Activated naive CD4-positive, alpha-beta T cell treated with anti-CD3 and anti-CD28 coated beads, Interleukin-2, amount 50 U/mL, for 24 hours (primary cell): ENCODE results near the gene USP9X.
"Not testable (repeated sequence)": the region's sequence is repeated elsewhere in the genome, so short reads cannot be mapped to it uniquely, and the experiment has no call there.

Experiments
- H3K27ac Mint-ChIP-seq: one replicate; pipeline ENCODE4 v1.8.0; 2021; ENCODE audit warnings: mild to moderate bottlenecking, mixed read lengths
- H3K27me3 Mint-ChIP-seq: one replicate; pipeline ENCODE4 v1.8.0; 2021; ENCODE audit warnings: mixed read lengths
- H3K36me3 Mint-ChIP-seq: one replicate; pipeline ENCODE4 v1.8.0; 2021; ENCODE audit warnings: mixed read lengths
- H3K4me1 Mint-ChIP-seq: one replicate; pipeline ENCODE4 v1.8.0; 2021; ENCODE audit warnings: mixed read lengths
- H3K4me3 Mint-ChIP-seq: one replicate; pipeline ENCODE4 v1.8.0; 2021; ENCODE audit warnings: mild to moderate bottlenecking, mixed read lengths
- H3K9me3 Mint-ChIP-seq: one replicate; pipeline ENCODE4 v1.8.0; 2021; ENCODE audit warnings: mixed read lengths

The USP9X gene

GRCh38 chrX:41131766-41132165 lies 46.5 kb downstream of the USP9X start:
- no peak overlapping the region for H3K27ac Mint-ChIP-seq
- peaks cover 17% of the 10 kb centered on the region for H3K4me1 Mint-ChIP-seq
- H3K27me3 Mint-ChIP-seq = no peaks in the 10 kb centered on the region
- H3K36me3 Mint-ChIP-seq = peaks cover 3% of the 10 kb centered on the region
- no peak overlapping the region for H3K4me3 Mint-ChIP-seq
- no peaks in the 10 kb centered on the region for H3K9me3 Mint-ChIP-seq

GRCh38 chrX:41133551-41133950 lies 48.3 kb downstream of the USP9X start:
- Mint-ChIP-seq H3K4me1 (peaks cover 7% of the 10 kb centered on the region), H3K36me3 (peaks cover 3% of the 10 kb centered on the region)

GRCh38 chrX:41137589-41137988 lies 52.3 kb downstream of the USP9X start:
- Mint-ChIP-seq H3K9me3 (no peaks in the 10 kb centered on the region), H3K4me3 (no peak overlapping the region), H3K27me3 (no peaks in the 10 kb centered on the region), H3K4me1 (no peaks in the 10 kb centered on the region), H3K36me3 (peaks cover 3% of the 10 kb centered on the region), H3K27ac (no peak overlapping the region)

More at GRCh38 chrX:41133551-41133950, 48.3 kb downstream of the USP9X start:
- Mint-ChIP-seq H3K4me3 (no peak overlapping the region), H3K9me3 (no peaks in the 10 kb centered on the region), H3K27me3 (no peaks in the 10 kb centered on the region), H3K27ac (no peak overlapping the region)

- Mint-ChIP-seq H3K9me3 (no peaks in the 10 kb centered on the region), H3K4me3 (no peak overlapping the region), H3K4me1 (peaks cover 8% of the 10 kb centered on the region), H3K27me3 (no peaks in the 10 kb centered on the region), H3K27ac (no peak overlapping the region), H3K36me3 (no peaks in the 10 kb centered on the region)
Observed at GRCh38 chrX:41142130-41142910, 57.1 kb downstream of the USP9X start.

GRCh38 chrX:41144873-41145272 lies 59.6 kb downstream of the USP9X start:
- Mint-ChIP-seq H3K36me3 (no peaks in the 10 kb centered on the region), H3K27me3 (no peaks in the 10 kb centered on the region), H3K4me1 (peaks cover 8% of the 10 kb centered on the region), H3K27ac (no peak overlapping the region), H3K4me3 (no peak overlapping the region), H3K9me3 (no peaks in the 10 kb centered on the region)

GRCh38 chrX:41145920-41146608 lies 60.8 kb downstream of the USP9X start:
- H3K4me1 Mint-ChIP-seq = peaks cover 8% of the 10 kb centered on the region
- H3K4me3 Mint-ChIP-seq = no peak overlapping the region
- no peaks in the 10 kb centered on the region for H3K36me3 Mint-ChIP-seq
- no peaks in the 10 kb centered on the region for H3K9me3 Mint-ChIP-seq
- peak overlapping the region; percentile 19 for H3K27ac Mint-ChIP-seq
- no peaks in the 10 kb centered on the region for H3K27me3 Mint-ChIP-seq

GRCh38 chrX:41148553-41148952 lies 63.3 kb downstream of the USP9X start:
- H3K4me1 Mint-ChIP-seq = peaks cover 8% of the 10 kb centered on the region
- no peak overlapping the region for H3K27ac Mint-ChIP-seq
- no peaks in the 10 kb centered on the region for H3K27me3 Mint-ChIP-seq
- no peaks in the 10 kb centered on the region for H3K36me3 Mint-ChIP-seq
- no peaks in the 10 kb centered on the region for H3K9me3 Mint-ChIP-seq
- H3K4me3 Mint-ChIP-seq = no peak overlapping the region

GRCh38 chrX:41150043-41150442 lies 64.8 kb downstream of the USP9X start:
- Mint-ChIP-seq H3K27me3 (no peaks in the 10 kb centered on the region), H3K27ac (no peak overlapping the region), H3K36me3 (no peaks in the 10 kb centered on the region), H3K4me1 (peaks cover 8% of the 10 kb centered on the region), H3K4me3 (no peak overlapping the region), H3K9me3 (no peaks in the 10 kb centered on the region)

GRCh38 chrX:41151726-41152125 lies 66.5 kb downstream of the USP9X start:
- H3K27ac Mint-ChIP-seq, H3K36me3 Mint-ChIP-seq, H3K4me1 Mint-ChIP-seq, H3K4me3 Mint-ChIP-seq, H3K27me3 Mint-ChIP-seq, H3K9me3 Mint-ChIP-seq: not testable (repeated sequence)

- H3K4me3 Mint-ChIP-seq = no peak overlapping the region
- H3K9me3 Mint-ChIP-seq = no peaks in the 10 kb centered on the region
- no peaks in the 10 kb centered on the region for H3K27me3 Mint-ChIP-seq
- peaks cover 2% of the 10 kb centered on the region for H3K36me3 Mint-ChIP-seq
- H3K27ac Mint-ChIP-seq = no peak overlapping the region
- H3K4me1 Mint-ChIP-seq = no peaks in the 10 kb centered on the region
Observed at GRCh38 chrX:41152221-41152620, 67.0 kb downstream of the USP9X start.

GRCh38 chrX:41153448-41153847 lies 68.2 kb downstream of the USP9X start:
- no peaks in the 10 kb centered on the region for H3K4me1 Mint-ChIP-seq
- H3K27me3 Mint-ChIP-seq = no peaks in the 10 kb centered on the region
- no peak overlapping the region for H3K4me3 Mint-ChIP-seq
- no peaks in the 10 kb centered on the region for H3K9me3 Mint-ChIP-seq
- H3K36me3 Mint-ChIP-seq = peaks cover 2% of the 10 kb centered on the region
- no peak overlapping the region for H3K27ac Mint-ChIP-seq

GRCh38 chrX:41153957-41154356 lies 68.7 kb downstream of the USP9X start:
- Mint-ChIP-seq H3K4me3 (no peak overlapping the region), H3K9me3 (no peaks in the 10 kb centered on the region), H3K36me3 (peaks cover 2% of the 10 kb centered on the region), H3K27ac (no peak overlapping the region), H3K27me3 (no peaks in the 10 kb centered on the region), H3K4me1 (no peaks in the 10 kb centered on the region)

GRCh38 chrX:41164449-41164848 lies 79.2 kb downstream of the USP9X start:
- no peaks in the 10 kb centered on the region for H3K9me3 Mint-ChIP-seq
- peaks cover 8% of the 10 kb centered on the region for H3K4me1 Mint-ChIP-seq
- peaks cover 3% of the 10 kb centered on the region for H3K36me3 Mint-ChIP-seq
- no peaks in the 10 kb centered on the region for H3K27me3 Mint-ChIP-seq
- H3K27ac Mint-ChIP-seq = no peak overlapping the region
- H3K4me3 Mint-ChIP-seq = no peak overlapping the region

GRCh38 chrX:41167888-41168287 lies 82.6 kb downstream of the USP9X start:
- H3K4me3 Mint-ChIP-seq = no peak overlapping the region
- no peaks in the 10 kb centered on the region for H3K27me3 Mint-ChIP-seq
- H3K4me1 Mint-ChIP-seq = peaks cover 3% of the 10 kb centered on the region
- H3K36me3 Mint-ChIP-seq = peaks cover 10% of the 10 kb centered on the region
- no peaks in the 10 kb centered on the region for H3K9me3 Mint-ChIP-seq
- peak overlapping the region; percentile 51 for H3K27ac Mint-ChIP-seq

- Mint-ChIP-seq H3K9me3 (no peaks in the 10 kb centered on the region), H3K27me3 (no peaks in the 10 kb centered on the region), H3K27ac (no peak overlapping the region), H3K4me3 (no peak overlapping the region), H3K36me3 (peaks cover 10% of the 10 kb centered on the region), H3K4me1 (peaks cover 42% of the 10 kb centered on the region)
Observed at GRCh38 chrX:41176263-41176662, 91.0 kb downstream of the USP9X start.

GRCh38 chrX:41177297-41177696 lies 92.1 kb downstream of the USP9X start:
- peaks cover 44% of the 10 kb centered on the region for H3K4me1 Mint-ChIP-seq
- H3K27me3 Mint-ChIP-seq = no peaks in the 10 kb centered on the region
- H3K27ac Mint-ChIP-seq = peak overlapping the region; percentile 14
- no peaks in the 10 kb centered on the region for H3K9me3 Mint-ChIP-seq
- H3K36me3 Mint-ChIP-seq = peaks cover 8% of the 10 kb centered on the region
- H3K4me3 Mint-ChIP-seq = no peak overlapping the region
